Measurements from ENCODE around the gene ESRRG. TPM values are rescaled to one million over a fixed set of nuclear protein-coding genes. Genes with fewer than 3 reads are reported as not detected.

Gene ESRRG
- total and polyA plus RNA-seq, 10 donors: 0.29 to 11.9 (median 2.2) TPM

DNA sequence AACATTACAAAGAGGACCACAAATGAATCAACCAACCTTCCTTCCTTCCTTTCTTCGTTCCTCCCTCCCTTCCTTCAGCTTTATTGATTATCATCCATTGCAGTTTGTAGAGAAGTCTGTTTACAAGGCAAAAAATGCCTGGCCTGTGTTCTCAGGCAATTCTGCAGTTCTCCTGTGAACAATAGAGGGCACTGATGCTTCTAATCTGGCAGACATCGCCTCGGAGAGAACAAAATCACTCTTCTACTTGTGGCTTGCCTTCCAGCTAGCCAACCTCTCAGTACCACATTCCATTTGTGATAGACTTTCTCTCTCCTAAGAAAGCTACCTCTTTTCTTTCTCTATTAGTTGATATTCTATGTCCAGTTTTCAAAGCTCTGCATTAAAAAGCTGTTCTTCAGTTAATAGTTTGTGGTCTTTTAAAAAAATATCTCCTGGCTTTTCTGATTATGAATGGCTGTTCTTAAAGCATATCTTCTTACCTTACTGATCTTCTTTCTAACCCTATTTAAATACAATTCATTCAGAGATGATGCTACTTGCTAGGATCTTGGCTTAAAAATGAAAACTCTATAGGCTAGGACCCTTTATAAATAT, 26.9 kb upstream of the ESRRG start:
- intact Hi-C loops (cut with DNase I; ENCODE audit: low total_unique reads): no loop called here
- Histone ChIP-seq H3K27me3 (replicated peaks in 1 of 7) (no peaks in the 10 kb centered on the region), H3K4me1 (peaks cover 0 to 3% (median 0%) of the 10 kb centered on the region in 6 donors), H3K4me3 (no peak overlapping the region), H3K36me3 (no peaks in the 10 kb centered on the region), H3K9me3 (no peaks in the 10 kb centered on the region), H3K27ac (peak overlapping the region in 2 of 8 donors; percentile 38 to 56)
- TF ChIP-seq, protein P1, sequence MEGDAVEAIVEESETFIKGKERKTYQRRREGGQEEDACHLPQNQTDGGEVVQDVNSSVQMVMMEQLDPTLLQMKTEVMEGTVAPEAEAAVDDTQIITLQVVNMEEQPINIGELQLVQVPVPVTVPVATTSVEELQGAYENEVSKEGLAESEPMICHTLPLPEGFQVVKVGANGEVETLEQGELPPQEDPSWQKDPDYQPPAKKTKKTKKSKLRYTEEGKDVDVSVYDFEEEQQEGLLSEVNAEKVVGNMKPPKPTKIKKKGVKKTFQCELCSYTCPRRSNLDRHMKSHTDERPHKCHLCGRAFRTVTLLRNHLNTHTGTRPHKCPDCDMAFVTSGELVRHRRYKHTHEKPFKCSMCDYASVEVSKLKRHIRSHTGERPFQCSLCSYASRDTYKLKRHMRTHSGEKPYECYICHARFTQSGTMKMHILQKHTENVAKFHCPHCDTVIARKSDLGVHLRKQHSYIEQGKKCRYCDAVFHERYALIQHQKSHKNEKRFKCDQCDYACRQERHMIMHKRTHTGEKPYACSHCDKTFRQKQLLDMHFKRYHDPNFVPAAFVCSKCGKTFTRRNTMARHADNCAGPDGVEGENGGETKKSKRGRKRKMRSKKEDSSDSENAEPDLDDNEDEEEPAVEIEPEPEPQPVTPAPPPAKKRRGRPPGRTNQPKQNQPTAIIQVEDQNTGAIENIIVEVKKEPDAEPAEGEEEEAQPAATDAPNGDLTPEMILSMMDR (IDR thresholded peaks at IDR 0.05 in 8 of 11, conservative IDR thresholded peaks at IDR 0.05 in 3 of 11): peak in 8 of 11 experiments; percentile 26 to 60 (median 50)
- TF ChIP-seq POLR2A (IDR thresholded peaks at IDR 0.05): no peak
- DNase-seq: no peak
- 4 to 14% (median 10%) methylated on average over 3 of the region's 3 CpGs for WGBS, 5 donors

DNA sequence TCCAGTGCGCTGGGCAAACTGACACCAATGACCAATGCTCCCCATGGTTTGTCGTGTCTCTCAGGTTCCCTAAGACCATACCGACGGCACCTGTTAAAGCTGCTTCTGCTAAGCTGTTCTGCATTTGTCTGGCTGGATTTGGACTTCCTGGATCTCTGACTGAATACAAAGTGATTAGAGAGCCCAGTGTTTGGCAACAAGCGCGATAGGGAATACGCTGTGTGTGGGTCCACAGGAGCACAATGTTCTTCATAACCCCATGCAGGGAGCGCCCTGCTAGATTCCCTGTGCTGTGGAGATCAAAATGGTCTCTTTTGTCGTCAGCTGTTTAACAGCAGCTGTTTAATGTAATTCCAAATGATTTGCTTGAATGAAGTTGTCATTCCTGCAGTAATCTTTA, 26.0 kb upstream of the ESRRG start:
- H3K9me3 ChIP-seq: no peaks in the 10 kb centered on the region
- 75 to 90% (median 83%) methylated on average over 9 of the region's 9 CpGs for WGBS, 5 donors

DNA sequence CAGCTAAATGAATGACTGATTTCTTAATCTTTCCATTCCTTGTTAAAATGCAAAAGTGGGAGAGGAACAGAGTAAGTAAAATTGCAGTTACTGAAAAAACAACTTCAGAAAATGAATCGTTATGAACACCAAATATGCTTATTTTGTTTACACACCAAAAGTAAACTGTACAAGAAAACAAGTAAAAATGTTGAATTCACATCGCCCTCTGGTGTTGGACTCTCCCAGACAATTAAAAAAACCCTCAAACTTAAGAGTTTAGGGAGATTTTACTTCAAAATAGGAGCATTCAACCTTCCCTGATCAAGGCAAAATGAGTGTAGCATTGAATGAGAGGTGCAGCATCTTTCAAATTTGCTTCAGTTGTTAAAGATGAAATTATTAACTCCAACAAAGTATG, 19.4 kb upstream of the ESRRG start:
- no peaks in the 10 kb centered on the region for H3K9me3 ChIP-seq
- TF ChIP-seq POLR2A (IDR thresholded peaks at IDR 0.05): no peak
- TF ChIP-seq, protein P1 (IDR thresholded peaks at IDR 0.05 in 8 of 11, conservative IDR thresholded peaks at IDR 0.05 in 3 of 11): peak in 3 of 11 experiments; percentile 13 to 19 (median 18)
- WGBS, 5 donors: 30 to 45% (median 37%) methylated on average over 2 of the region's 2 CpGs

More for the DNA sequence above, 26.0 kb upstream of the ESRRG start:
- DNase-seq: no peak
- H3K27ac ChIP-seq: peak overlapping the region in 1 of 8 donors; percentile 15
- TF ChIP-seq, protein P1 (IDR thresholded peaks at IDR 0.05 in 8 of 11, conservative IDR thresholded peaks at IDR 0.05 in 3 of 11): no peak
- TF ChIP-seq POLR2AphosphoS5 (IDR thresholded peaks at IDR 0.05) (peak in 1 of 3 donors; percentile 33), POLR2A (IDR thresholded peaks at IDR 0.05) (no peak)
- intact Hi-C loops (cut with DNase I; ENCODE audit: low total_unique reads): loop anchor here (5.0 kb wide), 1 partner anchor 998 kb away; no protein-coding TSS in a partner anchor
- H3K27me3 ChIP-seq (replicated peaks in 1 of 7): no peaks in the 10 kb centered on the region
- no peak overlapping the region for H3K4me3 ChIP-seq
- H3K4me1 ChIP-seq: peaks cover 0 to 3% (median 0%) of the 10 kb centered on the region in 6 donors
- no peaks in the 10 kb centered on the region for H3K36me3 ChIP-seq

DNA sequence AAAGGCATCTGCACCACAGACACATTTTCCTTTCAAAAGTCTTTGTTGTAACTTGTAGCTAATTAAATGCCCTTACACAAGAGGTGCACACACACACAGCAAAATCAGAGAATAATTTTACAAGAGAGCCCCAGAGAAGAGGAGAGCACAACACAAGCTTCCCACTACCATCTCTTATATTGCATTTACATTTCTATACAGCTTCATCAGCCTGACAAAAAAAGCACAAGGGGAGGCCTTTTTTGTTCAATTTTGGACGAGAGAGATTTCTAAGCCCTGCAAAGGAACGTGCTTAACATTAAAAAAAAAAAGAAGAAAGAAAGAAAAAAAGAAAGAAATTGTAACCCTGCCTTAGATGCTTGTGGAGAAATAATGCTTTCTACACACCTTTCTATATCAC, 17.1 kb upstream of the ESRRG start:
- Histone ChIP-seq H3K4me3 (no peak overlapping the region), H3K27me3 (replicated peaks in 1 of 7) (no peaks in the 10 kb centered on the region), H3K36me3 (no peaks in the 10 kb centered on the region), H3K4me1 (no peaks in the 10 kb centered on the region), H3K9me3 (no peaks in the 10 kb centered on the region), H3K27ac (no peak overlapping the region)
- no peak for TF ChIP-seq POLR2AphosphoS5 (IDR thresholded peaks at IDR 0.05)
- TF ChIP-seq, protein P1 (IDR thresholded peaks at IDR 0.05 in 8 of 11, conservative IDR thresholded peaks at IDR 0.05 in 3 of 11): no peak
- no peak for TF ChIP-seq POLR2A (IDR thresholded peaks at IDR 0.05)
- 50 to 70% (median 66%) methylated on average over 2 of the region's 2 CpGs for WGBS, 5 donors
- DNase-seq: no peak
- intact Hi-C loops (cut with DNase I; ENCODE audit: low total_unique reads): no loop called here

More for the DNA sequence above, 19.4 kb upstream of the ESRRG start:
- intact Hi-C loops (cut with DNase I; ENCODE audit: low total_unique reads): no loop called here
- Histone ChIP-seq H3K27ac (no peak overlapping the region), H3K36me3 (no peaks in the 10 kb centered on the region), H3K27me3 (replicated peaks in 1 of 7) (no peaks in the 10 kb centered on the region), H3K4me1 (no peaks in the 10 kb centered on the region), H3K4me3 (no peak overlapping the region)
- DNase-seq: no peak
